Fibroblast of villous mesenchyme (primary cell): ENCODE results near the gene ACOXL. TPM values are rescaled to one million over a fixed set of nuclear protein-coding genes. Genes with fewer than 3 reads are reported as not detected.
"Not testable (repeated sequence)": the region's sequence is repeated elsewhere in the genome, so short reads cannot be mapped to it uniquely, and the experiment has no call there.

ENCODE experiments used
- DNase-seq: peaks from one replicate; pipeline ENCODE4 v3.0.0-alpha.2; 2010; ENCODE audit warnings: low read depth
- H3K4me3 ChIP-seq: 2 replicates; pipeline ENCODE4 v1.5.1; 2011; ENCODE audit warnings: low read depth, mild to moderate bottlenecking, low read length
- CTCF ChIP-seq: IDR thresholded peaks from 2 replicates; pipeline ENCODE4 v1.5.1; 2012; ENCODE audit warnings: low read depth, mild to moderate bottlenecking, low read length; ENCODE audit not compliant: insufficient read depth
- total RNA-seq: library from RNA; depleted of rRNA; stranded (reverse); fragments of >200 nt; gene quantifications from 2 replicates; pipeline ENCODE4 v1.2.3, GENCODE V29; 2012

Gene ACOXL
- total RNA-seq, 1 donor: not detected

GRCh38 chr2:110958346-110959119, 226.2 kb downstream of the ACOXL start:
- no peak overlapping the region for H3K4me3 ChIP-seq
- DNase-seq: no peak
- TF ChIP-seq CTCF: no peak

- no peak overlapping the region for H3K4me3 ChIP-seq
- TF ChIP-seq CTCF: no peak
Measured at GRCh38 chr2:110959198-110959597, 226.8 kb downstream of the ACOXL start.

GRCh38 chr2:110960281-110960680, 227.9 kb downstream of the ACOXL start:
- no peak for TF ChIP-seq CTCF
- H3K4me3 ChIP-seq: no peak overlapping the region
- DNase-seq: no peak

More at GRCh38 chr2:110959198-110959597, 226.8 kb downstream of the ACOXL start:
- no peak for DNase-seq

GRCh38 chr2:110960954-110961353, 228.6 kb downstream of the ACOXL start:
- H3K4me3 ChIP-seq: no peak overlapping the region
- no peak for DNase-seq
- no peak for TF ChIP-seq CTCF

- DNase-seq, H3K4me3 ChIP-seq: not testable (repeated sequence)
Measured at GRCh38 chr2:110961643-110962042, 229.3 kb downstream of the ACOXL start.

- H3K4me3 ChIP-seq: no peak overlapping the region
- TF ChIP-seq CTCF: no peak
- DNase-seq: no peak
Measured at GRCh38 chr2:110969696-110970095, 237.3 kb downstream of the ACOXL start.

GRCh38 chr2:110970201-110970600, 237.8 kb downstream of the ACOXL start:
- no peak for DNase-seq
- no peak overlapping the region for H3K4me3 ChIP-seq
- TF ChIP-seq CTCF: no peak
